Mucosa of descending colon (tissue), 3 donors: ENCODE measurements around the gene RPH3AL. TPM values are rescaled to one million over a fixed set of nuclear protein-coding genes. Genes with fewer than 3 reads are reported as not detected.

Experiments
- ATAC-seq: fragments of 200-7000 bp; cut with Tn5 transposase; one replicate; pipeline ENCODE4 v1.9.1; 2020; ENCODE audit warnings: mild to moderate bottlenecking, moderate library complexity
- DNase-seq, 3 donors: peaks; one replicate each; pipeline ENCODE4 v3.0.0-alpha.2; 2020
- H3K36me3 ChIP-seq: fragments of 200-600 bp; one replicate; pipeline ENCODE4 v1.8.0; 2021; ENCODE audit warnings: low read depth, mild to moderate bottlenecking
- H3K4me1 ChIP-seq: fragments of 200-600 bp; one replicate; pipeline ENCODE4 v1.8.0; 2021; ENCODE audit warnings: low read depth, mild to moderate bottlenecking
- H3K4me3 ChIP-seq: fragments of 200-600 bp; one replicate; pipeline ENCODE4 v1.8.0; 2021; ENCODE audit warnings: mild to moderate bottlenecking
- H3K9me3 ChIP-seq: fragments of 200-600 bp; one replicate; pipeline ENCODE4 v1.8.0; 2021; ENCODE audit warnings: mild to moderate bottlenecking
- intact Hi-C, 2 donors: fragments of 100-400 bp; cut with DNase I in 1 of 2; cut with micrococcal nuclease in 1 of 2; formaldehyde crosslinking; loops; one replicate each; pipeline versions ENCODE4 v1.11.0 to v1.11.1; 2022; cut with DNase I, micrococcal nuclease
- total RNA-seq, 3 donors: library from RNA; stranded (reverse); fragmentation: NEBNext Ultra II Directional in 2 of 3; extraction: Animal tissue kit (Norgen Biotek cat#: 25700) in 2 of 3; gene quantifications; one replicate each; pipeline versions ENCODE4 v1.2.1 to v1.2.4, GENCODE V29; 2021 to 2023
- TF ChIP-seq, protein P1 (sequence below): fragments of 200-600 bp; IDR thresholded peaks from one replicate; pipeline ENCODE4 v1.8.0; 2022; ENCODE audit warnings: antibody characterized with exemption, mild to moderate bottlenecking
- donor health status: DM: no; HTN: no; CAD: no; lungs with moderate emphysema.
- donor health status: DM: no; HTN: no; CAD: no.
- donor health status: DM: no; HTN: yes; CAD: no.

RPH3AL gene
- total RNA-seq, 3 donors from 2014 or later: 24.0 to 44.1 (median 36.7) TPM

DNA sequence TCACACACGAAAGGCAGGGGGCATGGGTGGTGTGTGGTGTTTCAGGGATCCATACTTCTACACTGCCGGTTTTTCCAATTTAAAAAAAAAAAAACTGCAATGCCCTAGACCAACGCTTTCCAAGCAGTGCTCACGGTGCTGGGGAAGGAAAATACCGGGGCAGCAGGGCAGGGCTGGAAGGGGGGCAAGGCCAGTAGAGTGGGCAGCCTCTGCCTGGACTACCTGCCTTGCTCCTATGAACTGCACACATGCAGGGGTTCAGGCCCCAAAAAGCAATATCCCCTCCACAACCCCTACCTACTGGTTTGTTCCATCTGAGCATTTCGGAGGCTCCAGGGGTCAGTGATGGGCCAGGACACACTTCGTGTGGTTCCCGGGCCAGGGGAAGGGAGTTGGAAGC lies 29.4 kb downstream of the RPH3AL start:
- DNase-seq: peak in 2 of 3 donors; percentile 3 to 6
- no peaks in the 10 kb centered on the region for H3K4me1 ChIP-seq
- intact Hi-C loops: no loop called here
- no peak overlapping the region for H3K4me3 ChIP-seq
- no peaks in the 10 kb centered on the region for H3K36me3 ChIP-seq
- TF ChIP-seq, protein P1, sequence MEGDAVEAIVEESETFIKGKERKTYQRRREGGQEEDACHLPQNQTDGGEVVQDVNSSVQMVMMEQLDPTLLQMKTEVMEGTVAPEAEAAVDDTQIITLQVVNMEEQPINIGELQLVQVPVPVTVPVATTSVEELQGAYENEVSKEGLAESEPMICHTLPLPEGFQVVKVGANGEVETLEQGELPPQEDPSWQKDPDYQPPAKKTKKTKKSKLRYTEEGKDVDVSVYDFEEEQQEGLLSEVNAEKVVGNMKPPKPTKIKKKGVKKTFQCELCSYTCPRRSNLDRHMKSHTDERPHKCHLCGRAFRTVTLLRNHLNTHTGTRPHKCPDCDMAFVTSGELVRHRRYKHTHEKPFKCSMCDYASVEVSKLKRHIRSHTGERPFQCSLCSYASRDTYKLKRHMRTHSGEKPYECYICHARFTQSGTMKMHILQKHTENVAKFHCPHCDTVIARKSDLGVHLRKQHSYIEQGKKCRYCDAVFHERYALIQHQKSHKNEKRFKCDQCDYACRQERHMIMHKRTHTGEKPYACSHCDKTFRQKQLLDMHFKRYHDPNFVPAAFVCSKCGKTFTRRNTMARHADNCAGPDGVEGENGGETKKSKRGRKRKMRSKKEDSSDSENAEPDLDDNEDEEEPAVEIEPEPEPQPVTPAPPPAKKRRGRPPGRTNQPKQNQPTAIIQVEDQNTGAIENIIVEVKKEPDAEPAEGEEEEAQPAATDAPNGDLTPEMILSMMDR: no peak
- H3K9me3 ChIP-seq: no peaks in the 10 kb centered on the region
- ATAC-seq: no peak

DNA sequence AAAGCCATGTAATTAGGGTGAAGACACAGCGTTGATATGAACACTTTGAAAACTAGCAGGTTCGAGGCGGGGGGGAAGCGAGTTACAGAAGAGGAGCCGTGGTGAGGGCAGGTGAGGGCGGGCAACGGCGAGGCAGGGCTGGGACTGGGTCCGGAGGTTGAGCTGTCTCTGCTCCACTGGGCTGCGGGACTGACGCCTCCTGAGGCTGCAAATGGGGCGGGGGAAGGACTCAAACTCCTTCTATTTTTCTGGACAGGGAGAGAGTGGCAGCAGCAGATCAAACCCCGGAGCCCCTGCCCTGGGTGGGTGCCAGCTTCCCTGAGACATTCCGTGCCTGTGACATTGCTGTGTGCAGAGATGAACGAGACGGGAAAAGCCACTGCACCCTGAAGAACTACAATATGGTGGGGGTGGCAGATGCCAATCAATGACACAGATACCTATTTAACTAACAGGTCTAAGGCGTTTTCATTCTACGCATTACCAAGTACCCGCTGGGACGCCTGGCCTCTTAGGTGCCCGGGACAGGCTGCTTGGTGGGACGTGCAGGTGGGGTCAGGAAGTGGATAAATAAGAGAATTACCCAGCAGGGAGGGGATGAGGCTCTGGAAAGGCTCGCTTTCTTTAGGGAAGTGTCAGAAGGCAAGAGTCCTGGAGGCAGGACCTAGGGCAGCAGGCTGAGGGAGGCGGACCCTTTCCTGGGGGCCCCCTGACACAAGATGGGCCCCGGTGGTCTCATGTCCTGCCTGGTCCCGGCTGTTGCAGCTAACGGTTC lies 30.4 kb downstream of the RPH3AL start:
- Histone ChIP-seq H3K4me3 (no peak overlapping the region), H3K4me1 (no peaks in the 10 kb centered on the region), H3K36me3 (no peaks in the 10 kb centered on the region), H3K9me3 (no peaks in the 10 kb centered on the region)
- TF ChIP-seq, protein P1: no peak
- intact Hi-C loops: no loop called here
- DNase-seq (peak in 2 of 3 donors; percentile 8 to 29), ATAC-seq (no peak)

DNA sequence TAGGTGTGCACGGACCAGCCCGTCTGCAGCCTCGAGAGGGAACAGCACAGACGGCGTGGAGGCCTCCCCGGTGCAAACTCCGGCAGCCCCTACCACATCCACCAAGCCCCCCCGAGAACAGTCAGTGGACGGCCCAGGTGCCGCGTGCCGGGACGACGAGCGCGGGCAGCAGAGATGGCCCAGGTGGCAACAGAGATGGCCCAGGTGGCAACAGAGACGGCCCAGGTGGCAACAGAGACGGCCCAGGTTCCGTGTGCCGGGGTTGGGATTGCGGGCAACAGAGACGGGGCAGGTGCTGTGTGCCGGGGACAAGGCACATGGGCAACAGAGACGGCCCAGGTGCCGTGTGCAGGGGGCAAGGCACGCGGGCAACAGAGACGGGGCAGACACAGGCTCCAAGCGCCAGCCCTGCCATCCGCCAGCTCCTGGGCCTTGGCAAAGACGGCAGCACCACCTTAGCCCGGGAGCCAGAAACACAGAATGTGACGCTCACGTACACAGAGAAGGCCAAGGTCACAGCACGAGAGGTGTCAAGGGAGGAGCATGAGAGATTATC lies 31.1 kb downstream of the RPH3AL start:
- no peak overlapping the region for H3K4me3 ChIP-seq
- no peaks in the 10 kb centered on the region for H3K9me3 ChIP-seq
- H3K4me1 ChIP-seq: no peaks in the 10 kb centered on the region
- TF ChIP-seq, protein P1: no peak
- intact Hi-C loops: no loop called here
- peak in 1 of 3 donors; percentile 4 for DNase-seq
- no peaks in the 10 kb centered on the region for H3K36me3 ChIP-seq
- ATAC-seq: no peak

DNA sequence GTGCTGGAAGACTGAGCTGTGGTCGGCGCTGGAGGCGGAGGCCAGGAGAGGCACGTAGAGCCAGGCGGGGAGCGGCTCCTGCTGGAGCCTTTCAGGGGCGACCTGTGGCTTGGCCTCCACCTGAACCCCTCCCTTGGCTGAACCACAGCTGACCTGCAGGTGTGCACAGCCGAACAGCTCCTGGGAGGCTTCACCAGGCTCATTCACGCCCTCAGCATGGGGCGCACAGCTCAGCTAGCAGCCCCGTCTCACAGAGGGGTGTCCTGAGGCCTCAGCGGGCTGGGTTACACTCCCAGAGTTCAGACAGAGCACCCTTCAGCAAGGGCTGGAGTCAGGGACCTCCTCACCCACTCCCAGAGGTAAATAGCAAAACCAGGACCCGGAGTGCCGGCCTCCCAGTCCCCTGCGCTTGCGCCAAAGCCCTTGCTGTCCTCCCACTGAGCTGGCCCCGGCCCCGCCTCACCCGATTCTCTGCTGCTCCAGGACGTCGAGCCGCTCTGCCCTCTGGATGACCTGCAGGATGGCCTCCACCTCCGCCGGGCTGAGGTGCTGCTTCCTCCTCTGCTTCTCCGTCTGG lies 31.7 kb downstream of the RPH3AL start:
- no peak overlapping the region for H3K4me3 ChIP-seq
- TF ChIP-seq, protein P1: no peak
- peak in 1 of 3 donors; percentile 38 for DNase-seq
- intact Hi-C loops: no loop called here
- no peak for ATAC-seq
- no peaks in the 10 kb centered on the region for H3K4me1 ChIP-seq
- no peaks in the 10 kb centered on the region for H3K36me3 ChIP-seq
- no peaks in the 10 kb centered on the region for H3K9me3 ChIP-seq

DNA sequence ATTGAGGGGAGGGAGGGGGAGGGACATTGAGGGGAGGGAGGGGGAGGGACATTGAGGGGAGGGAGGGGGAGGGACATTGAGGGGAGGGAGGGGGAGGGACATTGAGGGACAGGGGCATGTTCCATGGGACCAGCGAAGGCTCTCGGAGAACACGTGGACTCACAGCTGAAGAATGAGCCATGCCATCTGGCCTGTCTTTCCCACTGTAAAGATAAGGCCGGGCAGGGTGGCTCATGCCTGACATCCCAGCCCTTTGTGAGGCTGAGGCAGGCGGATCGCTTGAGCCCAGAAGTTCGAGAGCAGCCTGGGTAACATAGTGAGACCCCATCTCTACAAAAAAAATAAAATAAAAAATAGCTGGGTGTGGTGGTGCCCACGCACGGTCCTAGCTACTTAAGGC lies 32.5 kb downstream of the RPH3AL start:
- intact Hi-C loops: no loop called here
- no peaks in the 10 kb centered on the region for H3K9me3 ChIP-seq
- H3K36me3 ChIP-seq: no peaks in the 10 kb centered on the region
- no peak overlapping the region for H3K4me3 ChIP-seq
- ATAC-seq (no peak), DNase-seq (peak in 2 of 3 donors; percentile 3 to 12)
- TF ChIP-seq, protein P1: no peak
- no peaks in the 10 kb centered on the region for H3K4me1 ChIP-seq
